ENCODE data around the gene SDC3.

The SDC3 gene

GRCh38 chr1:30880678-30881318, 27.8 kb downstream of the SDC3 start:
- H3K4me3 ChIP-seq (ENCODE audit: control insufficient read depth, low read depth, low read length), result no peak overlapping the region
- DNase-seq (ENCODE audit: low read depth), result no peak
- TF ChIP-seq CTCF (IDR thresholded peaks at IDR 0.05; ENCODE audit: control insufficient read depth, insufficient read depth, low read depth, low read length, missing control alignments), result no peak

GRCh38 chr1:30879940-30880677, 28.4 kb downstream of the SDC3 start:
- no peak for DNase-seq (ENCODE audit: low read depth)
- H3K4me3 ChIP-seq (ENCODE audit: control insufficient read depth, low read depth, low read length), result no peak overlapping the region
- TF ChIP-seq CTCF (IDR thresholded peaks at IDR 0.05; ENCODE audit: control insufficient read depth, insufficient read depth, low read depth, low read length, missing control alignments), result no peak

GRCh38 chr1:30879126-30879786, 29.3 kb downstream of the SDC3 start:
- DNase-seq (ENCODE audit: low read depth), result no peak
- no peak overlapping the region for H3K4me3 ChIP-seq (ENCODE audit: control insufficient read depth, low read depth, low read length)
- TF ChIP-seq CTCF (IDR thresholded peaks at IDR 0.05; ENCODE audit: control insufficient read depth, insufficient read depth, low read depth, low read length, missing control alignments), result no peak

GRCh38 chr1:30878559-30878958, 30.0 kb downstream of the SDC3 start:
- no peak for TF ChIP-seq CTCF (IDR thresholded peaks at IDR 0.05; ENCODE audit: control insufficient read depth, insufficient read depth, low read depth, low read length, missing control alignments)
- no peak overlapping the region for H3K4me3 ChIP-seq (ENCODE audit: control insufficient read depth, low read depth, low read length)
- no peak for DNase-seq (ENCODE audit: low read depth)

- no peak overlapping the region for H3K4me3 ChIP-seq (ENCODE audit: control insufficient read depth, low read depth, low read length)
- TF ChIP-seq CTCF (IDR thresholded peaks at IDR 0.05; ENCODE audit: control insufficient read depth, insufficient read depth, low read depth, low read length, missing control alignments), result no peak
- no peak for DNase-seq (ENCODE audit: low read depth)
These were observed 30.5 kb downstream of the SDC3 start for GRCh38 chr1:30878016-30878415.

GRCh38 chr1:30877205-30877912, 31.2 kb downstream of the SDC3 start:
- TF ChIP-seq CTCF (IDR thresholded peaks at IDR 0.05; ENCODE audit: control insufficient read depth, insufficient read depth, low read depth, low read length, missing control alignments), result no peak
- DNase-seq (ENCODE audit: low read depth), result peak; percentile 56
- no peak overlapping the region for H3K4me3 ChIP-seq (ENCODE audit: control insufficient read depth, low read depth, low read length)

All from AG09309 (cell line).